CD4-positive, CD25-positive, alpha-beta regulatory T cell (primary cell): Measurements from ENCODE around the gene FIZ1. TPM values are rescaled to one million over a fixed set of nuclear protein-coding genes. Genes with fewer than 3 reads are reported as not detected.

Experiments
- ATAC-seq, 2 donors: fragments of 150-1000 bp; cut with Tn5 transposase; one replicate each; pipeline ENCODE4 v1.10.0; 2021; ENCODE audit warnings: low read depth in 2 of 2, moderate number of reproducible peaks in 2 of 2, moderate library complexity in 1 of 2
- DNase-seq, 3 donors: peaks; one replicate each; pipeline versions ENCODE4 v3.0.0 to v3.0.0-alpha.2; 2012 to 2022; ENCODE audit warnings: mixed read lengths in 1 of 3
- H3K27ac ChIP-seq: one replicate; pipeline ENCODE4 v1.7.0; 2013; ENCODE audit warnings: mild to moderate bottlenecking, low read length; ENCODE audit not compliant: insufficient read depth, poor library complexity, severe bottlenecking
- H3K27me3 ChIP-seq: one replicate; pipeline ENCODE4 v1.7.0; 2013; ENCODE audit warnings: low read length; ENCODE audit not compliant: control insufficient read depth, insufficient read depth
- H3K36me3 ChIP-seq: one replicate; pipeline ENCODE4 v1.7.0; 2013; ENCODE audit warnings: mild to moderate bottlenecking, low read length, moderate library complexity; ENCODE audit not compliant: control insufficient read depth, insufficient read depth
- H3K4me1 ChIP-seq: 2 replicates; pipeline ENCODE4 v1.7.0; 2013; ENCODE audit warnings: mild to moderate bottlenecking, low read length; ENCODE audit not compliant: insufficient read depth, control insufficient read depth, poor library complexity, severe bottlenecking
- H3K4me3 ChIP-seq: one replicate; pipeline ENCODE4 v1.7.0; 2013; ENCODE audit warnings: low read depth, mild to moderate bottlenecking, low read length, moderate library complexity
- H3K9me3 ChIP-seq, 2 experiments: 1 replicate in 1 of 2; 2 replicates in 1 of 2; pipeline ENCODE4 v1.7.0; 2013; ENCODE audit warnings: low read length in 2 of 2, mild to moderate bottlenecking in 1 of 2, moderate library complexity in 1 of 2; ENCODE audit not compliant: control insufficient read depth in 2 of 2
- H3K27ac Mint-ChIP-seq, 3 donors: one replicate each; pipeline ENCODE4 v1.8.0; 2020 to 2022; ENCODE audit warnings: mild to moderate bottlenecking in 3 of 3, mixed read lengths in 3 of 3, moderate library complexity in 2 of 3
- H3K27me3 Mint-ChIP-seq: one replicate; pipeline ENCODE4 v1.8.0; 2022; ENCODE audit warnings: mild to moderate bottlenecking, mixed read lengths
- H3K36me3 Mint-ChIP-seq: one replicate; pipeline ENCODE4 v1.8.0; 2020; ENCODE audit warnings: mixed read lengths
- H3K4me1 Mint-ChIP-seq, 4 donors: one replicate each; pipeline ENCODE4 v1.8.0; 2020 to 2022; ENCODE audit warnings: mixed read lengths in 4 of 4, mild to moderate bottlenecking in 1 of 4
- H3K4me3 Mint-ChIP-seq, 4 donors: one replicate each; pipeline ENCODE4 v1.8.0; 2020 to 2022; ENCODE audit warnings: mild to moderate bottlenecking in 4 of 4, mixed read lengths in 4 of 4, moderate library complexity in 3 of 4
- H3K9me3 Mint-ChIP-seq, 7 donors: one replicate each; pipeline ENCODE4 v1.8.0; 2020 to 2022; ENCODE audit warnings: mixed read lengths in 7 of 7, mild to moderate bottlenecking in 3 of 7, moderate library complexity in 2 of 7
- polyA plus RNA-seq, 4 donors: library from polyadenylated mRNA; unstranded; fragments of 300-500 nt; fragmentation: Illumina TruSeq; gene quantifications; one replicate each; pipeline ENCODE4 v1.2.3, GENCODE V29; 2021
- total RNA-seq: library from RNA; stranded (reverse); gene quantifications from one replicate; pipeline ENCODE4 v1.2.3, GENCODE V29; 2022

Gene FIZ1
- total and polyA plus RNA-seq, 5 donors from 2014 or later, result 1.3 to 13.0 (median 1.6) TPM

GRCh38 chr19:55609326-55609725 is 10.0 kb upstream of the FIZ1 start:
- Mint-ChIP-seq H3K4me3 (peak overlapping the region in 2 of 4 donors; percentile 12 to 17), H3K36me3 (peaks cover 33% of the 10 kb centered on the region), H3K27me3 (no peaks in the 10 kb centered on the region), H3K9me3 (peaks cover 0 to 2% (median 0%) of the 10 kb centered on the region in 7 donors), H3K27ac (no peak overlapping the region), H3K4me1 (peaks cover 15 to 77% (median 48%) of the 10 kb centered on the region in 4 donors)
- H3K9me3 ChIP-seq, result no peaks in the 10 kb centered on the region
- peaks cover 15% of the 10 kb centered on the region for H3K36me3 ChIP-seq
- H3K27me3 ChIP-seq, result no peaks in the 10 kb centered on the region
- H3K4me3 ChIP-seq, result no peak overlapping the region
- H3K4me1 ChIP-seq, result peaks cover 20% of the 10 kb centered on the region
- H3K27ac ChIP-seq, result no peak overlapping the region
- ATAC-seq (no peak), DNase-seq (no peak)

DNA sequence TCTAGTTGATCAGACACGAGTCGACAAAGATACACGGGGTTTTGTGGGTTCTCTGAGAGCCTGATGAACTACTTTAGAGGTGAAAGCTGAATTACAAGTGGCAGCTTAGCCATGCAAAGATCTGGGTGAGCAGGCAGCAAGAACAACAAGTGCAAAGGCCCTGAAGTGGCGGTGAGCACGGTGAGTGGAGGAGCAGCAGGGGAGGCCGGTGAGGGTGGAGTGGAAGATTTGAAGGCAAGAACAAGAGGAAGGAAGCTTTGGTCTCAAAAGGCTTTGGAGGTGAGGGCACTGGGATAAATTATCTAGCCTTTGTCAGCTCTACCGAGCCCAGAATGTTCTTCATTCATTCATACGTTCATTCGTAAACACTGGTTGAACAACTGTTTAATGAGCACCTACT is 7.5 kb upstream of the FIZ1 start:
- H3K9me3 Mint-ChIP-seq, result no peaks in the 10 kb centered on the region
- Histone ChIP-seq H3K4me1 (peaks cover 22% of the 10 kb centered on the region), H3K9me3 (no peaks in the 10 kb centered on the region), H3K27ac (peak overlapping the region; percentile 93), H3K27me3 (no peaks in the 10 kb centered on the region), H3K36me3 (peaks cover 15% of the 10 kb centered on the region), H3K4me3 (no peak overlapping the region)
- H3K4me3 Mint-ChIP-seq, result peak overlapping the region; percentile 90 to 97 (median 94)
- H3K27me3 Mint-ChIP-seq, result no peaks in the 10 kb centered on the region
- peak overlapping the region; percentile 96 to 99 (median 98) for H3K27ac Mint-ChIP-seq
- DNase-seq (no peak), ATAC-seq (no peak)
- H3K4me1 Mint-ChIP-seq, result peaks cover 15 to 71% (median 40%) of the 10 kb centered on the region in 4 donors
- H3K36me3 Mint-ChIP-seq, result peaks cover 27% of the 10 kb centered on the region

DNA sequence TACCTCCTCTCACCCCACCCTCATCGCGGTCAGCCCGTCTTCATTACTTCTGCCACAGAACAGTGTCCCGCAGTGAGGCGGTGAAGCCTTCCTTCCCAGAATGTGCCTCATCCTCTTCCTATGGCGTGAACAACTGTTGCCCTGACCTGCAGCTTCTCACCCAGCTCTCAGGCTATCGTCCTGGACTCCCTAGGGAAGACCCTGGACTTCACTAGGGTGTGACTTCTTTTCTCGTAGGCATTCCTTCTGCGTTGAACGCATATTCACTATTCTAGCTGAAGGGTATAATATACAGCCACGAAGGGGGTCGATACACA is 7.1 kb upstream of the FIZ1 start:
- peak overlapping the region; percentile 84 for H3K4me3 ChIP-seq
- H3K9me3 ChIP-seq, result no peaks in the 10 kb centered on the region
- H3K4me3 Mint-ChIP-seq, result peak overlapping the region; percentile 90 to 97 (median 94)
- DNase-seq, result no peak
- H3K4me1 Mint-ChIP-seq, result peaks cover 15 to 72% (median 42%) of the 10 kb centered on the region in 4 donors
- H3K27me3 Mint-ChIP-seq, result no peaks in the 10 kb centered on the region
- no peak for ATAC-seq
- H3K36me3 ChIP-seq, result peaks cover 15% of the 10 kb centered on the region
- peak overlapping the region; percentile 93 for H3K27ac ChIP-seq
- no peaks in the 10 kb centered on the region for H3K27me3 ChIP-seq
- peaks cover 22% of the 10 kb centered on the region for H3K4me1 ChIP-seq
- H3K36me3 Mint-ChIP-seq, result peaks cover 27% of the 10 kb centered on the region
- no peaks in the 10 kb centered on the region for H3K9me3 Mint-ChIP-seq
- peak overlapping the region; percentile 96 to 99 (median 98) for H3K27ac Mint-ChIP-seq

- DNase-seq, result peak; percentile 61 to 82 (median 67)
- Mint-ChIP-seq H3K27ac (peak within 1 kb of the TSS; percentile 96 to 99 (median 98)), H3K27me3 (no peaks in the 10 kb centered on the region), H3K9me3 (no peaks in the 10 kb centered on the region), H3K4me3 (peak within 1 kb of the TSS; percentile 90 to 97 (median 94)), H3K36me3 (peaks cover 26% of the 10 kb centered on the region), H3K4me1 (peaks cover 15 to 72% (median 44%) of the 10 kb centered on the region in 4 donors)
- peaks cover 15% of the 10 kb centered on the region for H3K36me3 ChIP-seq
- no peaks in the 10 kb centered on the region for H3K27me3 ChIP-seq
- peaks cover 27% of the 10 kb centered on the region for H3K4me1 ChIP-seq
- peak within 1 kb of the TSS; percentile 84 for H3K4me3 ChIP-seq
- ATAC-seq, result peak; percentile 35 to 37
- H3K27ac ChIP-seq, result peak within 1 kb of the TSS; percentile 93
- no peaks in the 10 kb centered on the region for H3K9me3 ChIP-seq
Measured at GRCh38 chr19:55605637-55606470, 6.5 kb upstream of the FIZ1 start, which contains the start of gene ZNF865. ZNF865 (plus strand) TSS chr19:55605647; CDS start chr19:55613619, 7,972 bp downstream.

DNA sequence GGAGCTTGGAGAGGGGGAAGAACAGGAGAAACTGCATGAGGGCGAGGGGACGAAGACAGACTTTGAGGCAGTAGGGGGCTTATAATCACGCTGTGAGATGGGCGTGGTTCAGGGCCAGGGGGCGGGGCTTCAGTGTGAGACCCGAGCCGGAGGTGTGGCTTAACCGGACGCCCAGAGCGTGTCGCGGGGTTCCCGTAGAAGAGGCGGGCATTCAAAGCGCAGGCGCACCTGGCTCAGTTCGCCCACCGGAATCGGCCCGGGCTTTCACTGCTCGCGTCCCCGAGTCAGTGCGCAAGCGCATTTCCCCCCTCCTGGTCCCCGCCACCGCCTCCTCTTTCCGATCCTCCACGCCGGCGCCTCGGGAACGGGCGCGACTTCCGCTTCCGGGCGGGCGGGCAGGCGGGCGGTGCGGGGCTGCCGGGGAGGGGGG is 5.9 kb upstream of the FIZ1 start:
- ATAC-seq (peak; percentile 77 to 78), DNase-seq (peak; percentile 97 to 98 (median 97))
- Histone ChIP-seq H3K9me3 (no peaks in the 10 kb centered on the region), H3K4me1 (peaks cover 32% of the 10 kb centered on the region), H3K27me3 (no peaks in the 10 kb centered on the region), H3K4me3 (peak overlapping the region; percentile 71), H3K27ac (peak overlapping the region; percentile 93), H3K36me3 (peaks cover 13% of the 10 kb centered on the region)
- Mint-ChIP-seq H3K4me3 (peak overlapping the region; percentile 85 to 91 (median 88)), H3K36me3 (peaks cover 22% of the 10 kb centered on the region), H3K27ac (peak overlapping the region; percentile 52 to 94 (median 86)), H3K27me3 (no peaks in the 10 kb centered on the region), H3K9me3 (no peaks in the 10 kb centered on the region), H3K4me1 (peaks cover 15 to 68% (median 42%) of the 10 kb centered on the region in 4 donors)

DNA sequence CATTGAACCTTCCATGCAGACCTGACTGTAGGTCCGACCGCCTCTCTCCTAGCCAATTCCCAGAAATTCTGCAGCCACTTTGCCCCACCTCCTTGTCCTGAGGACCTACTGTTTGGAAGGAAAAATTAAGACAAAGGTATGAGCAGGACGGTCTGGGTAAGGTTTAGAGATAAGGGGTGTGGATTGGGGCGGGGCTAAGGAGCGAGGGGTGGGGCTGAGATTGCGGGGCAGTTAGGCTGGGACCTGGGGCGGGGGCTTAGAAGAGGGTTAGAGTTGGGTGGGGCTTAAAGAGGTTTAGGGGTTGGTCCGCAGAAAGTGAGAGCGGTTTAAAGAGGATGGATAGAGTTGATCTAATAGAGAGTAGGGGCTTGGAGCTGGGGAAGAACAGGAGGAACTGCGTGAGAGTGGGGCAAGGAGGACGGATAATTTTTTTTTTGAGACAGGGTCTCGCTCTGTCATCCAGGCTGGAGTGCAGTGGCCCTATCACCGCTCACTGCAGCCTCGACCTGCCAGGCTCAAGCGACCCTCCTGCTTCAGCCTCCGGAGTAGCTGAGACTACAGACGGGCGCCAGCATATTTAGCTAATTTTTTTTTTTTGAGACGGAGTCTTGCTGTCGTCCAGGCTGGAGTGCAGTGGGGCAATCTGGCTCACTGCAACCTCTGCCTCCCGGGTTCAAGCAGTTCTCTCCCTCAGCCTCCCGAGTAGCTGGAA is 4.4 kb upstream of the FIZ1 start:
- peaks cover 12% of the 10 kb centered on the region for H3K36me3 Mint-ChIP-seq
- H3K27ac Mint-ChIP-seq, result no peak overlapping the region
- DNase-seq (no peak), ATAC-seq (no peak)
- H3K9me3 Mint-ChIP-seq, result peaks cover 0 to 1% (median 0%) of the 10 kb centered on the region in 7 donors
- no peaks in the 10 kb centered on the region for H3K27me3 Mint-ChIP-seq
- H3K4me3 Mint-ChIP-seq, result peak overlapping the region in 3 of 4 donors; percentile 85 to 91 (median 86)
- no peak overlapping the region for H3K27ac ChIP-seq
- peaks cover 3% of the 10 kb centered on the region for H3K36me3 ChIP-seq
- peaks cover 32% of the 10 kb centered on the region for H3K4me1 ChIP-seq
- no peaks in the 10 kb centered on the region for H3K9me3 ChIP-seq
- H3K4me1 Mint-ChIP-seq, result peaks cover 15 to 60% (median 40%) of the 10 kb centered on the region in 4 donors
- no peak overlapping the region for H3K4me3 ChIP-seq
- H3K27me3 ChIP-seq, result no peaks in the 10 kb centered on the region

DNA sequence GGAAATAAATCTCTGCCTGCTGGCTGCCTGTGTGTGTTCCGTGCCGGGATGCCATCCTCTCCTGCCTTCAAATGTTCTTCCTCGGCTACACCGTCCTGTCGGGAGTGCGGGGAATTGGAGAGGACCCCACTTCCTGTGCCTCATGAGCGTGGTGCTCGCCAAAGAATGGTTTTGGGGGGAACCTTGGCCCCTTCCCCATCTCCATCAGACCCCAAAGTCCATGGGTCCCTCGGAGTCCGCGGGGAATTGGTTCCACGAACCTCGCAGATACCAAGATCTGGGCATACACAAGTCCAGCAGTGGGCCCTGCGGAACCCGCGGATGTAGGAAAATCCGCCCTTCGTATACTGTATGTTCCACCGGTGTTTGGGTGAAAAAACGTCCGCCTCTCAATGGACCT is 3.8 kb upstream of the FIZ1 start:
- Mint-ChIP-seq H3K27ac (no peak overlapping the region), H3K9me3 (peaks cover 0 to 1% (median 0%) of the 10 kb centered on the region in 7 donors), H3K27me3 (no peaks in the 10 kb centered on the region), H3K4me3 (peak overlapping the region in 3 of 4 donors; percentile 31 to 91 (median 85)), H3K4me1 (peaks cover 15 to 60% (median 41%) of the 10 kb centered on the region in 4 donors), H3K36me3 (peaks cover 10% of the 10 kb centered on the region)
- Histone ChIP-seq H3K4me3 (no peak overlapping the region), H3K4me1 (peaks cover 32% of the 10 kb centered on the region), H3K36me3 (peaks cover 3% of the 10 kb centered on the region), H3K9me3 (no peaks in the 10 kb centered on the region), H3K27ac (no peak overlapping the region), H3K27me3 (no peaks in the 10 kb centered on the region)
- DNase-seq (no peak), ATAC-seq (no peak)
